HepG2 (cell line): ENCODE results near the gene CDCA4. TPM values are rescaled to one million over a fixed set of nuclear protein-coding genes. Genes with fewer than 3 reads are reported as not detected.

Experiments used
- MAFK ChIP-seq, 2 experiments: IDR thresholded peaks in 1 of 2; conservative IDR thresholded peaks in 1 of 2; 2 replicates each; pipeline ENCODE4 v1.6.1; 2011; ENCODE audit warnings: improper control_type of control experiment in 2 of 2, low read length in 2 of 2
- NR2F2 ChIP-seq: IDR thresholded peaks from 2 replicates; pipeline ENCODE4 v1.6.1; 2012; ENCODE audit warnings: low read depth, inconsistent platforms, borderline replicate concordance
- ONECUT2 ChIP-seq: sonication (generic); formaldehyde crosslinking; IDR thresholded peaks from 2 replicates; pipeline ENCODE4 v1.4.0; 2020; ENCODE audit warnings: missing genetic modification reagents
- RBAK ChIP-seq: sonication (generic); formaldehyde crosslinking; IDR thresholded peaks from 2 replicates; pipeline ENCODE4 v1.5.1; 2020; ENCODE audit warnings: mild to moderate bottlenecking, missing genetic modification reagents
- SP1 ChIP-seq, 2 experiments: fragments of 450-650 bp in 1 of 2; sonication (generic) in 1 of 2; formaldehyde crosslinking in 1 of 2; IDR thresholded peaks; 2 replicates each; pipeline versions ENCODE4 v1.4.0 to v1.6.1; 2016 to 2020; ENCODE audit warnings: missing genetic modification reagents in 1 of 2
- SP5 ChIP-seq: IDR thresholded peaks from 2 replicates; pipeline ENCODE4 v1.6.1; 2016; ENCODE audit warnings: low read depth, borderline replicate concordance
- ZBTB3 ChIP-seq: sonication (generic); formaldehyde crosslinking; IDR thresholded peaks from 2 replicates; pipeline ENCODE4 v1.4.0; 2020; ENCODE audit warnings: low read depth, mild to moderate bottlenecking, moderate library complexity, missing genetic modification reagents, borderline replicate concordance
- ZNF329 ChIP-seq: sonication (generic); formaldehyde crosslinking; IDR thresholded peaks from 2 replicates; pipeline ENCODE4 v1.9.0; 2021; ENCODE audit warnings: low read depth, mild to moderate bottlenecking, missing genetic modification reagents
- ZSCAN21 ChIP-seq: sonication (generic); formaldehyde crosslinking; IDR thresholded peaks from 2 replicates; pipeline ENCODE4 v1.8.0; 2022; ENCODE audit warnings: mild to moderate bottlenecking, missing genetic modification reagents, moderate library complexity, borderline replicate concordance
- polyA plus RNA-seq, 8 experiments: library from polyadenylated mRNA; depleted of rRNA in 3 of 8; stranded (reverse) in 7 of 8; unstranded in 1 of 8; fragments of >200 nt; fragmentation: Illumina TruSeq in 4 of 8; extraction: Trizol in 4 of 8; gene quantifications; 2 replicates each; pipeline versions ENCODE4 v1.2.1 to v1.2.3, GENCODE V29; 2011 to 2016; ENCODE audit warnings: low read depth in 4 of 8, missing spikeins in 1 of 8, mixed read lengths in 1 of 8; ENCODE audit not compliant: insufficient read depth in 1 of 8
- total RNA-seq, 5 experiments: library from RNA; depleted of rRNA; stranded (reverse); fragments of >200 nt; fragmentation: Illumina TruSeq; extraction: Trizol; gene quantifications; 2 replicates each; pipeline ENCODE4 v1.2.3, GENCODE V29; 2016; ENCODE audit warnings: low read depth in 1 of 5
- TF ChIP-seq, protein P1 (sequence below): sonication (generic); formaldehyde crosslinking; IDR thresholded peaks from 2 replicates; pipeline ENCODE4 v1.8.0; 2022; ENCODE audit warnings: mild to moderate bottlenecking, missing genetic modification reagents
- TF ChIP-seq, protein P2 (sequence below): fragments of 450-650 bp; IDR thresholded peaks from 2 replicates; pipeline ENCODE4 v1.6.1; 2017; ENCODE audit warnings: mild to moderate bottlenecking
- TF ChIP-seq, protein P3 (sequence below): IDR thresholded peaks from 2 replicates; pipeline ENCODE4 v1.6.1; 2012; ENCODE audit warnings: inconsistent platforms
- TF ChIP-seq, protein P4 (sequence below): sonication (generic); formaldehyde crosslinking; IDR thresholded peaks from 2 replicates; pipeline ENCODE4 v1.4.0; 2020; ENCODE audit warnings: low read depth, mild to moderate bottlenecking, missing genetic modification reagents
- TF ChIP-seq, protein P5 (sequence below): sonication (generic); formaldehyde crosslinking; IDR thresholded peaks from 2 replicates; pipeline ENCODE4 v1.4.0; 2020; ENCODE audit warnings: mild to moderate bottlenecking, missing genetic modification reagents
- TF ChIP-seq, protein P6 (sequence below): sonication (generic); formaldehyde crosslinking; IDR thresholded peaks from 2 replicates; pipeline ENCODE4 v1.5.0; 2020; ENCODE audit warnings: missing genetic modification reagents

The CDCA4 gene
- total and polyA plus RNA-seq, 2 of the 13 experiments (the other 11 are each of a cell fraction or from before 2014, with no cell fraction given), result 19.7 to 43.1 TPM

DNA sequence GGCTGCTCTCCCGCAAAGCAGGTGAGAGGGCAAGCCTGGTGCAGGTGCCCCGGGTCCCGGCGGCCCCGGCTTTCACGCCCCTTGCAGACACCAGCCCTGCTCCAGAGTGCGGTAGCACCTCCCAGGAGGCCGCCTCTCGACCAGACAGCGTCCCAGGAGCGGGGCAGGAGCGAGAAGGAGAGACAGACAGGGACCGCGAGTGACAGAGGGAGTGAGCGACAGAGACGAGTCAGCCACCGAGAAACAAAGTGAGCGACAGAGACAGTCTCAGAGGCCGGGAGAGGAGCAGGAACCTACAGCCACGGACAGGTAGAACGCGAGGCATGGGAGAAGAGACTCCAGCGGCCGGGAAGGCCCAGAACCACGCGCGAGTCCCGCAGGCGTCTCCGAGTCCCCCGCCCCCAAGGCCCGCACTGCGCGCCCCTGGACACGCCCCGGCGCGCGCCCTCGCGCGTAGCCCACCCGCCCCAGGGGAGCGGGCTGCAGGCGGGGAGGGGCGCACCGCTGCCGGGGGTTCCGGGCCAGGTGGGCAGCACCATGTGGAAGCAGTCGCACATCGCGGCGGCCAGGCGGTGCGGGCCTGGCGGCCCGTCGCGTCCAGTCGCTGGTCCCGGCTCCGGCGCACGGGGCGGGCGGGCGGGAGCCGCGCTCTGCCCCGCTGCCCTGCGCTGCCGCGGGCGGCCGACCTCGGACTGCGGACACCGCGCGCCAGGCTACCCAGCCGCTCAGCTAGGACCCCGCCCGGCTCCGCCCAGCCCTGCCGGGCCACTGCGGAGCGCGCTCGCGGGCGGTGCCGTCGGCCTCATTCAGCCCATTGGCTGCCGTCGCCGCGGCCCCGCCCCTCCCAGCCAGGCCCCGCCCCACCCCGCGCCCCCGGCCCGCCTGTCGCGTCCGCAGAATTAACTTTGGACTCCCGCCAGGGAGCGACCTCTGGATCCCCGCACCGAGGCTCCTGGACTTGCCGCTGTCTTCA is 42.9 kb downstream of the CDCA4 start, which contains the start of gene AHNAK2 (continued):
- TF ChIP-seq, protein P1, sequence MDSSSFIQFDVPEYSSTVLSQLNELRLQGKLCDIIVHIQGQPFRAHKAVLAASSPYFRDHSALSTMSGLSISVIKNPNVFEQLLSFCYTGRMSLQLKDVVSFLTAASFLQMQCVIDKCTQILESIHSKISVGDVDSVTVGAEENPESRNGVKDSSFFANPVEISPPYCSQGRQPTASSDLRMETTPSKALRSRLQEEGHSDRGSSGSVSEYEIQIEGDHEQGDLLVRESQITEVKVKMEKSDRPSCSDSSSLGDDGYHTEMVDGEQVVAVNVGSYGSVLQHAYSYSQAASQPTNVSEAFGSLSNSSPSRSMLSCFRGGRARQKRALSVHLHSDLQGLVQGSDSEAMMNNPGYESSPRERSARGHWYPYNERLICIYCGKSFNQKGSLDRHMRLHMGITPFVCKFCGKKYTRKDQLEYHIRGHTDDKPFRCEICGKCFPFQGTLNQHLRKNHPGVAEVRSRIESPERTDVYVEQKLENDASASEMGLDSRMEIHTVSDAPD (CRISPR knock-in tag), result no peak
- TF ChIP-seq SP1 (IDR thresholded peaks at IDR 0.05), result no peak
- TF ChIP-seq SP1 (CRISPR knock-in tag; IDR thresholded peaks at IDR 0.05), result 0 out of 2 replicates have a peak, but pooled peaks have one; percentile 18
- TF ChIP-seq SP5 (CRISPR knock-in tag), result 0 out of 2 replicates have a peak, but pooled peaks have one; percentile 32
- no peak for TF ChIP-seq ZNF329 (CRISPR knock-in tag)
- TF ChIP-seq, protein P2, sequence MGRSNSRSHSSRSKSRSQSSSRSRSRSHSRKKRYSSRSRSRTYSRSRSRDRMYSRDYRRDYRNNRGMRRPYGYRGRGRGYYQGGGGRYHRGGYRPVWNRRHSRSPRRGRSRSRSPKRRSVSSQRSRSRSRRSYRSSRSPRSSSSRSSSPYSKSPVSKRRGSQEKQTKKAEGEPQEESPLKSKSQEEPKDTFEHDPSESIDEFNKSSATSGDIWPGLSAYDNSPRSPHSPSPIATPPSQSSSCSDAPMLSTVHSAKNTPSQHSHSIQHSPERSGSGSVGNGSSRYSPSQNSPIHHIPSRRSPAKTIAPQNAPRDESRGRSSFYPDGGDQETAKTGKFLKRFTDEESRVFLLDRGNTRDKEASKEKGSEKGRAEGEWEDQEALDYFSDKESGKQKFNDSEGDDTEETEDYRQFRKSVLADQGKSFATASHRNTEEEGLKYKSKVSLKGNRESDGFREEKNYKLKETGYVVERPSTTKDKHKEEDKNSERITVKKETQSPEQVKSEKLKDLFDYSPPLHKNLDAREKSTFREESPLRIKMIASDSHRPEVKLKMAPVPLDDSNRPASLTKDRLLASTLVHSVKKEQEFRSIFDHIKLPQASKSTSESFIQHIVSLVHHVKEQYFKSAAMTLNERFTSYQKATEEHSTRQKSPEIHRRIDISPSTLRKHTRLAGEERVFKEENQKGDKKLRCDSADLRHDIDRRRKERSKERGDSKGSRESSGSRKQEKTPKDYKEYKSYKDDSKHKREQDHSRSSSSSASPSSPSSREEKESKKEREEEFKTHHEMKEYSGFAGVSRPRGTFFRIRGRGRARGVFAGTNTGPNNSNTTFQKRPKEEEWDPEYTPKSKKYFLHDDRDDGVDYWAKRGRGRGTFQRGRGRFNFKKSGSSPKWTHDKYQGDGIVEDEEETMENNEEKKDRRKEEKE, result no peak
- TF ChIP-seq ZSCAN21 (CRISPR knock-in tag), result peak; percentile 16; the same call in 1 of the 2 replicates
- TF ChIP-seq, protein P3, sequence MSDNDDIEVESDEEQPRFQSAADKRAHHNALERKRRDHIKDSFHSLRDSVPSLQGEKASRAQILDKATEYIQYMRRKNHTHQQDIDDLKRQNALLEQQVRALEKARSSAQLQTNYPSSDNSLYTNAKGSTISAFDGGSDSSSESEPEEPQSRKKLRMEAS, result no peak
- TF ChIP-seq, protein P4, sequence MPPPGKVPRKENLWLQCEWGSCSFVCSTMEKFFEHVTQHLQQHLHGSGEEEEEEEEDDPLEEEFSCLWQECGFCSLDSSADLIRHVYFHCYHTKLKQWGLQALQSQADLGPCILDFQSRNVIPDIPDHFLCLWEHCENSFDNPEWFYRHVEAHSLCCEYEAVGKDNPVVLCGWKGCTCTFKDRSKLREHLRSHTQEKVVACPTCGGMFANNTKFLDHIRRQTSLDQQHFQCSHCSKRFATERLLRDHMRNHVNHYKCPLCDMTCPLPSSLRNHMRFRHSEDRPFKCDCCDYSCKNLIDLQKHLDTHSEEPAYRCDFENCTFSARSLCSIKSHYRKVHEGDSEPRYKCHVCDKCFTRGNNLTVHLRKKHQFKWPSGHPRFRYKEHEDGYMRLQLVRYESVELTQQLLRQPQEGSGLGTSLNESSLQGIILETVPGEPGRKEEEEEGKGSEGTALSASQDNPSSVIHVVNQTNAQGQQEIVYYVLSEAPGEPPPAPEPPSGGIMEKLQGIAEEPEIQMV (CRISPR knock-in tag), result no peak
- no peak for TF ChIP-seq ZBTB3 (CRISPR knock-in tag)
- TF ChIP-seq ONECUT2 (CRISPR knock-in tag), result no peak
- TF ChIP-seq NR2F2, result no peak
- TF ChIP-seq MAFK (conservative IDR thresholded peaks at IDR 0.05 in 1 of 2, IDR thresholded peaks at IDR 0.05 in 1 of 2; ENCODE audit: low read length in 2 of 2), result no peak
- no peak for TF ChIP-seq RBAK (CRISPR knock-in tag)
- TF ChIP-seq, protein P5, sequence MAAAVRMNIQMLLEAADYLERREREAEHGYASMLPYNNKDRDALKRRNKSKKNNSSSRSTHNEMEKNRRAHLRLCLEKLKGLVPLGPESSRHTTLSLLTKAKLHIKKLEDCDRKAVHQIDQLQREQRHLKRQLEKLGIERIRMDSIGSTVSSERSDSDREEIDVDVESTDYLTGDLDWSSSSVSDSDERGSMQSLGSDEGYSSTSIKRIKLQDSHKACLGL (CRISPR knock-in tag), result 0 out of 2 replicates have a peak, but pooled peaks have one; percentile 34
- TF ChIP-seq, protein P6, sequence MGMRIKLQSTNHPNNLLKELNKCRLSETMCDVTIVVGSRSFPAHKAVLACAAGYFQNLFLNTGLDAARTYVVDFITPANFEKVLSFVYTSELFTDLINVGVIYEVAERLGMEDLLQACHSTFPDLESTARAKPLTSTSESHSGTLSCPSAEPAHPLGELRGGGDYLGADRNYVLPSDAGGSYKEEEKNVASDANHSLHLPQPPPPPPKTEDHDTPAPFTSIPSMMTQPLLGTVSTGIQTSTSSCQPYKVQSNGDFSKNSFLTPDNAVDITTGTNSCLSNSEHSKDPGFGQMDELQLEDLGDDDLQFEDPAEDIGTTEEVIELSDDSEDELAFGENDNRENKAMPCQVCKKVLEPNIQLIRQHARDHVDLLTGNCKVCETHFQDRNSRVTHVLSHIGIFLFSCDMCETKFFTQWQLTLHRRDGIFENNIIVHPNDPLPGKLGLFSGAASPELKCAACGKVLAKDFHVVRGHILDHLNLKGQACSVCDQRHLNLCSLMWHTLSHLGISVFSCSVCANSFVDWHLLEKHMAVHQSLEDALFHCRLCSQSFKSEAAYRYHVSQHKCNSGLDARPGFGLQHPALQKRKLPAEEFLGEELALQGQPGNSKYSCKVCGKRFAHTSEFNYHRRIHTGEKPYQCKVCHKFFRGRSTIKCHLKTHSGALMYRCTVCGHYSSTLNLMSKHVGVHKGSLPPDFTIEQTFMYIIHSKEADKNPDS, result peak; percentile 52; the same call in 1 of the 2 replicates
